ENCODE measurements around the gene SPOPL. TPM values are rescaled to one million over a fixed set of nuclear protein-coding genes. Genes with fewer than 3 reads are reported as not detected.

Gene SPOPL
- total and polyA plus RNA-seq, 2 experiments from 2014 or later, result 3.4 to 13.6 TPM

- H3K36me3 ChIP-seq, result no peaks in the 10 kb centered on the region
- H3K4me3 ChIP-seq, result no peak overlapping the region
- no peaks in the 10 kb centered on the region for H3K9me3 ChIP-seq (ENCODE audit: low read depth)
- TF ChIP-seq CTCF (IDR thresholded peaks at IDR 0.05; ENCODE audit: low read depth, low read length), result no peak
- H3K4me1 ChIP-seq (ENCODE audit: low read depth), result no peaks in the 10 kb centered on the region
- H3K27me3 ChIP-seq, result no peaks in the 10 kb centered on the region
- no peak for DNase-seq (ENCODE audit: low read depth in 1 of 2, low spot score in 1 of 2)
- no peak overlapping the region for H3K27ac ChIP-seq
Measured at GRCh38 chr2:138495384-138495783, 6.2 kb upstream of the SPOPL start.

- Histone ChIP-seq H3K27me3 (no peaks in the 10 kb centered on the region), H3K4me1 (ENCODE audit: low read depth) (peaks cover 6% of the 10 kb centered on the region), H3K9me3 (ENCODE audit: low read depth) (no peaks in the 10 kb centered on the region), H3K36me3 (no peaks in the 10 kb centered on the region), H3K27ac (no peak overlapping the region), H3K4me3 (no peak overlapping the region)
- DNase-seq (ENCODE audit: low read depth in 1 of 2, low spot score in 1 of 2), result no peak
- TF ChIP-seq CTCF (IDR thresholded peaks at IDR 0.05; ENCODE audit: low read depth, low read length), result no peak
Measured at GRCh38 chr2:138496096-138496651, 5.4 kb upstream of the SPOPL start.

- Histone ChIP-seq H3K4me1 (ENCODE audit: low read depth) (peaks cover 6% of the 10 kb centered on the region), H3K4me3 (no peak overlapping the region), H3K9me3 (ENCODE audit: low read depth) (no peaks in the 10 kb centered on the region), H3K27ac (no peak overlapping the region), H3K36me3 (no peaks in the 10 kb centered on the region), H3K27me3 (no peaks in the 10 kb centered on the region)
- TF ChIP-seq CTCF (IDR thresholded peaks at IDR 0.05; ENCODE audit: low read depth, low read length), result no peak
- no peak for DNase-seq (ENCODE audit: low read depth in 1 of 2, low spot score in 1 of 2)
Measured at GRCh38 chr2:138497294-138497693, 4.3 kb upstream of the SPOPL start.

- no peaks in the 10 kb centered on the region for H3K27me3 ChIP-seq
- no peak for TF ChIP-seq CTCF (IDR thresholded peaks at IDR 0.05; ENCODE audit: low read depth, low read length)
- H3K9me3 ChIP-seq (ENCODE audit: low read depth), result no peaks in the 10 kb centered on the region
- peaks cover 18% of the 10 kb centered on the region for H3K4me1 ChIP-seq (ENCODE audit: low read depth)
- DNase-seq (ENCODE audit: low read depth in 1 of 2, low spot score in 1 of 2), result no peak
- no peaks in the 10 kb centered on the region for H3K36me3 ChIP-seq
- H3K27ac ChIP-seq, result no peak overlapping the region
- H3K4me3 ChIP-seq, result no peak overlapping the region
Measured at GRCh38 chr2:138499684-138500083, 1.9 kb upstream of the SPOPL start.

GRCh38 chr2:138500592-138501424 lies 762 bp upstream of the SPOPL start:
- DNase-seq (ENCODE audit: low read depth in 1 of 2, low spot score in 1 of 2), result no peak
- H3K36me3 ChIP-seq, result no peaks in the 10 kb centered on the region
- no peaks in the 10 kb centered on the region for H3K27me3 ChIP-seq
- no peaks in the 10 kb centered on the region for H3K9me3 ChIP-seq (ENCODE audit: low read depth)
- TF ChIP-seq CTCF (IDR thresholded peaks at IDR 0.05; ENCODE audit: low read depth, low read length), result no peak
- H3K4me1 ChIP-seq (ENCODE audit: low read depth), result peaks cover 21% of the 10 kb centered on the region
- H3K4me3 ChIP-seq, result peak overlapping the region; percentile 89
- H3K27ac ChIP-seq, result peak overlapping the region; percentile 95
